HL-60 (cell line): ENCODE measurements around the gene CNP.

Experiments
- DNase-seq, 2 experiments: peaks; one replicate each; pipeline ENCODE4 v3.0.0-alpha.2; 2010 to 2020; ENCODE audit warnings: low read depth in 1 of 2, low spot score in 1 of 2
- H3K27ac ChIP-seq: fragments of 250-450 bp; sonication (Bioruptor Pico); replicated peaks from 2 replicates; pipeline ENCODE4 v1.5.1; 2020; ENCODE audit warnings: mild to moderate bottlenecking, moderate library complexity
- H3K27me3 ChIP-seq: fragments of 250-450 bp; sonication (Bioruptor Pico); 2 replicates; pipeline ENCODE4 v1.5.1; 2021; ENCODE audit warnings: mild to moderate bottlenecking, moderate library complexity; ENCODE audit not compliant: insufficient read depth, poor library complexity, severe bottlenecking
- H3K4me3 ChIP-seq: replicated peaks from 2 replicates; pipeline ENCODE4 v1.5.1; 2011; ENCODE audit warnings: mild to moderate bottlenecking, control low read depth, low read length; ENCODE audit not compliant: insufficient read depth
- GABPA ChIP-seq: IDR thresholded peaks from 2 replicates; pipeline ENCODE4 v1.6.1; 2012; ENCODE audit warnings: low read depth
- POLR2AphosphoS5 ChIP-seq: IDR thresholded peaks from 2 replicates; pipeline ENCODE4 v1.6.1; 2012; ENCODE audit warnings: low read depth
- SPI1 ChIP-seq: IDR thresholded peaks from 2 replicates; pipeline ENCODE4 v1.6.1; 2012; ENCODE audit warnings: low read depth, mild to moderate bottlenecking, borderline replicate concordance
- TF ChIP-seq, protein P1 (sequence below): IDR thresholded peaks from one replicate; pipeline ENCODE4 v1.5.1; 2011; ENCODE audit warnings: low read length, control low read depth, inconsistent platforms; ENCODE audit not compliant: insufficient read depth
- TF ChIP-seq, protein P2 (sequence below): IDR thresholded peaks from 2 replicates; pipeline ENCODE4 v1.6.1; 2012; ENCODE audit warnings: low read depth; ENCODE audit not compliant: insufficient replicate concordance

CNP gene

DNA sequence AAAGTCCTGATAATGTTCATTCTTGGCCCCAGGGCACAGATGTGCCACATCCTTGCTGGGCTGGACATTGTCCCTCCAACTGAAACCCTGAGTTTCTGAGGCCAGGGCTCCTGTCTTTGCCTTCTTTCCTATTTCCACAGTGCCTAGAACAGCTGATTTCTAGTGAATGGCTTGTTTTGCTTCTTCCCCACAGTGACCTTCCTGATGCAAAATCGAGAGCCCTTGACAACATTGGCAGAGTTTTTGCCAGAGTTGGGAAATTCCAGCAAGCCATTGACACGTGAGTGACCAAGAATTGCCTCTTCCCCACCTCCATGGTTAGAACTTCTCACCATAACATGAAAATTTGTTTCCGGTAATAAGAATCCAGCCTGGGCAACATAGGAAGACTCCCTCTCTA lies 21.7 kb upstream of the CNP start:
- Histone ChIP-seq H3K27me3 (no peaks in the 10 kb centered on the region), H3K27ac (no peak overlapping the region), H3K4me3 (no peak overlapping the region)
- TF ChIP-seq, protein P1, sequence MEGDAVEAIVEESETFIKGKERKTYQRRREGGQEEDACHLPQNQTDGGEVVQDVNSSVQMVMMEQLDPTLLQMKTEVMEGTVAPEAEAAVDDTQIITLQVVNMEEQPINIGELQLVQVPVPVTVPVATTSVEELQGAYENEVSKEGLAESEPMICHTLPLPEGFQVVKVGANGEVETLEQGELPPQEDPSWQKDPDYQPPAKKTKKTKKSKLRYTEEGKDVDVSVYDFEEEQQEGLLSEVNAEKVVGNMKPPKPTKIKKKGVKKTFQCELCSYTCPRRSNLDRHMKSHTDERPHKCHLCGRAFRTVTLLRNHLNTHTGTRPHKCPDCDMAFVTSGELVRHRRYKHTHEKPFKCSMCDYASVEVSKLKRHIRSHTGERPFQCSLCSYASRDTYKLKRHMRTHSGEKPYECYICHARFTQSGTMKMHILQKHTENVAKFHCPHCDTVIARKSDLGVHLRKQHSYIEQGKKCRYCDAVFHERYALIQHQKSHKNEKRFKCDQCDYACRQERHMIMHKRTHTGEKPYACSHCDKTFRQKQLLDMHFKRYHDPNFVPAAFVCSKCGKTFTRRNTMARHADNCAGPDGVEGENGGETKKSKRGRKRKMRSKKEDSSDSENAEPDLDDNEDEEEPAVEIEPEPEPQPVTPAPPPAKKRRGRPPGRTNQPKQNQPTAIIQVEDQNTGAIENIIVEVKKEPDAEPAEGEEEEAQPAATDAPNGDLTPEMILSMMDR, result no peak
- TF ChIP-seq POLR2AphosphoS5, result no peak
- no peak for TF ChIP-seq SPI1
- TF ChIP-seq GABPA, result no peak
- TF ChIP-seq, protein P2, sequence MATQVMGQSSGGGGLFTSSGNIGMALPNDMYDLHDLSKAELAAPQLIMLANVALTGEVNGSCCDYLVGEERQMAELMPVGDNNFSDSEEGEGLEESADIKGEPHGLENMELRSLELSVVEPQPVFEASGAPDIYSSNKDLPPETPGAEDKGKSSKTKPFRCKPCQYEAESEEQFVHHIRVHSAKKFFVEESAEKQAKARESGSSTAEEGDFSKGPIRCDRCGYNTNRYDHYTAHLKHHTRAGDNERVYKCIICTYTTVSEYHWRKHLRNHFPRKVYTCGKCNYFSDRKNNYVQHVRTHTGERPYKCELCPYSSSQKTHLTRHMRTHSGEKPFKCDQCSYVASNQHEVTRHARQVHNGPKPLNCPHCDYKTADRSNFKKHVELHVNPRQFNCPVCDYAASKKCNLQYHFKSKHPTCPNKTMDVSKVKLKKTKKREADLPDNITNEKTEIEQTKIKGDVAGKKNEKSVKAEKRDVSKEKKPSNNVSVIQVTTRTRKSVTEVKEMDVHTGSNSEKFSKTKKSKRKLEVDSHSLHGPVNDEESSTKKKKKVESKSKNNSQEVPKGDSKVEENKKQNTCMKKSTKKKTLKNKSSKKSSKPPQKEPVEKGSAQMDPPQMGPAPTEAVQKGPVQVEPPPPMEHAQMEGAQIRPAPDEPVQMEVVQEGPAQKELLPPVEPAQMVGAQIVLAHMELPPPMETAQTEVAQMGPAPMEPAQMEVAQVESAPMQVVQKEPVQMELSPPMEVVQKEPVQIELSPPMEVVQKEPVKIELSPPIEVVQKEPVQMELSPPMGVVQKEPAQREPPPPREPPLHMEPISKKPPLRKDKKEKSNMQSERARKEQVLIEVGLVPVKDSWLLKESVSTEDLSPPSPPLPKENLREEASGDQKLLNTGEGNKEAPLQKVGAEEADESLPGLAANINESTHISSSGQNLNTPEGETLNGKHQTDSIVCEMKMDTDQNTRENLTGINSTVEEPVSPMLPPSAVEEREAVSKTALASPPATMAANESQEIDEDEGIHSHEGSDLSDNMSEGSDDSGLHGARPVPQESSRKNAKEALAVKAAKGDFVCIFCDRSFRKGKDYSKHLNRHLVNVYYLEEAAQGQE, result no peak
- DNase-seq, result no peak

GRCh38 chr17:41948762-41949460 lies 17.7 kb upstream of the CNP start:
- TF ChIP-seq GABPA (no peak), POLR2AphosphoS5 (no peak), SPI1 (no peak)
- TF ChIP-seq, protein P2, result no peak
- TF ChIP-seq, protein P1, result no peak
- no peak overlapping the region for H3K27ac ChIP-seq
- DNase-seq, result no peak
- H3K27me3 ChIP-seq, result no peaks in the 10 kb centered on the region
- no peak overlapping the region for H3K4me3 ChIP-seq

GRCh38 chr17:41956522-41956921 lies 10.1 kb upstream of the CNP start:
- Histone ChIP-seq H3K4me3 (no peak overlapping the region), H3K27me3 (no peaks in the 10 kb centered on the region), H3K27ac (no peak overlapping the region)
- DNase-seq, result no peak
- TF ChIP-seq POLR2AphosphoS5, result no peak
- TF ChIP-seq GABPA, result no peak
- TF ChIP-seq, protein P2, result no peak
- TF ChIP-seq SPI1, result no peak
- TF ChIP-seq, protein P1, result no peak
